GM12878 (cell line): ENCODE measurements around the gene SKIDA1.

Experiments used
- CTCF ChIP-seq, 3 experiments: IDR thresholded peaks in 2 of 3; conservative IDR thresholded peaks in 1 of 3; 2 replicates each; pipeline ENCODE4 v1.5.1; 2011; ENCODE audit warnings: low read depth in 3 of 3, low read length in 3 of 3, mild to moderate bottlenecking in 3 of 3, control low read depth in 2 of 3, moderate library complexity in 2 of 3, inconsistent platforms in 1 of 3, mixed read lengths in 1 of 3; ENCODE audit not compliant: control insufficient read depth in 2 of 3, insufficient read depth in 1 of 3; ENCODE audit errors: extremely low read depth in 1 of 3
- POLR2AphosphoS5 ChIP-seq: IDR thresholded peaks from 2 replicates; pipeline ENCODE4 v1.6.1; 2011; ENCODE audit warnings: mild to moderate bottlenecking, low read length, inconsistent platforms
- RAD21 ChIP-seq: IDR thresholded peaks from 2 replicates; pipeline ENCODE4 v1.6.1; 2011; ENCODE audit warnings: mild to moderate bottlenecking, low read depth, low read length, moderate library complexity; ENCODE audit not compliant: insufficient read depth
- RELA ChIP-seq: fragments of 450-650 bp; IDR thresholded peaks from 2 replicates; pipeline ENCODE4 v1.8.0; 2014; ENCODE audit warnings: borderline replicate concordance; ENCODE audit not compliant: partially characterized antibody
- REST ChIP-seq: IDR thresholded peaks from 2 replicates; pipeline ENCODE4 v1.6.1; 2012; ENCODE audit warnings: mild to moderate bottlenecking, low read depth, low read length
- ZZZ3 ChIP-seq: IDR thresholded peaks from 2 replicates; pipeline ENCODE4 v1.6.1; 2011; ENCODE audit warnings: low read depth; ENCODE audit not compliant: control insufficient read depth, insufficient read length

- TF ChIP-seq CTCF (IDR thresholded peaks at IDR 0.05 in 2 of 3, conservative IDR thresholded peaks at IDR 0.05 in 1 of 3; ENCODE audit: control insufficient read depth in 2 of 3, extremely low read depth in 1 of 3, insufficient read depth in 1 of 3, low read depth in 3 of 3, low read length in 3 of 3) (no peak), RELA (no peak), REST (no peak), POLR2AphosphoS5 (no peak), ZZZ3 (no peak), RAD21 (no peak)
Measured at GRCh38 chr10:21467633-21468032, 57.8 kb downstream of the SKIDA1 start.
